HG02588 (cell line): ENCODE data around the gene HSFY1.
"Not testable (repeated sequence)": the region's sequence is repeated elsewhere in the genome, so short reads cannot be mapped to it uniquely, and the experiment has no call there.

ENCODE experiments used
- ATAC-seq: cut with Tn5 transposase; IDR thresholded peaks from one replicate; pipeline ENCODE4 v1.9.1; 2021; ENCODE audit warnings: mild to moderate bottlenecking, moderate library complexity; ENCODE audit not compliant: unreplicated experiment

Gene HSFY1, protein sequence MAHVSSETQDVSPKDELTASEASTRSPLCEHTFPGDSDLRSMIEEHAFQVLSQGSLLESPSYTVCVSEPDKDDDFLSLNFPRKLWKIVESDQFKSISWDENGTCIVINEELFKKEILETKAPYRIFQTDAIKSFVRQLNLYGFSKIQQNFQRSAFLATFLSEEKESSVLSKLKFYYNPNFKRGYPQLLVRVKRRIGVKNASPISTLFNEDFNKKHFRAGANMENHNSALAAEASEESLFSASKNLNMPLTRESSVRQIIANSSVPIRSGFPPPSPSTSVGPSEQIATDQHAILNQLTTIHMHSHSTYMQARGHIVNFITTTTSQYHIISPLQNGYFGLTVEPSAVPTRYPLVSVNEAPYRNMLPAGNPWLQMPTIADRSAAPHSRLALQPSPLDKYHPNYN

GRCh38 chrY:18546420-18546819, at the start of gene HSFY1:
Gene HSFY1, plus strand, starts transcription at chrY:18546720. Its CDS starts 68 bp downstream, at chrY:18546788.
- not testable (repeated sequence) for ATAC-seq

GRCh38 chrY:18504266-18504665, 42.3 kb upstream of the HSFY1 start:
- not testable (repeated sequence) for ATAC-seq

- ATAC-seq: not testable (repeated sequence)
These were observed 15.4 kb upstream of the HSFY1 start for GRCh38 chrY:18530995-18531655.

DNA sequence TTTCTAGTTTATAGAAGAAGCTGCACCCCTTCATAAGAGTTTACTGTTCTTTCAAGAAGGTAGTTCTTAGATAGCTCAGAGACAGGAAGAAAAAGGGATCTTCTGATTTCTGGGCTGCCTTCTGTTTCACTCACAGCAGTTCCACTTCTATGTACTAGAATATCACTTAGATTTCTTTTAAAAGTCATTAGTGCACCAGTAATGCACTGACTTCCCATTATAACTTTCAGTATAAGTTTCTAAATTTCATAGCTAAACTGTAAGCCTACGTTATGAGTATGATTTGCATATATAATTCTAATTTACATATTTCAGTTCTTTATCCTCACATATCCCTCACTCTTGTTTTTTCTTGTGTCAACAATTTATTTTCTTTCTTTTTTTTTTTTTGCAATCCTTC, 7.6 kb upstream of the HSFY1 start:
- ATAC-seq: not testable (repeated sequence)

DNA sequence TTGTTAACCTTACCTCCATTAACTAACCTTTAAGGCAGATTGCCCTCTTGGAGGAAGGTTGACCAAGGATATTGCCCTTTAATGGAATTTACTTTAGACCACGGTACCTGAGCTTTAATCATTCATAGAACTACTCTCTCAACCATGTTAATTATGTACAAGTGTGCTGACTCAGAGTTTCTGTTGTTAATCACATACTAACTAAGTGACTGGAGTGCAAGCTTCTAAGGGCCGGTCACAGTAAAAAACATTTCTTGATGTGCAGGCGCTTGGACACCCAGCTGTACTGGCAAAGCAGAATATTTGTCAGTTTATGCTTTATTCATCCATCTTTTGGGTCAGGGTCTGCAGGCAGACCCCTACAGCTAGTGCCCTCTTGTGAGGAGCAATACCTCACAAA, 6.6 kb downstream of the HSFY1 start:
- ATAC-seq: not testable (repeated sequence)

- ATAC-seq: not testable (repeated sequence)
These were observed 19.4 kb downstream of the HSFY1 start for GRCh38 chrY:18565915-18566314.
